TTC549 (cell line): ENCODE results near the gene JPH3.
"Not testable (repeated sequence)": the region's sequence is repeated elsewhere in the genome, so short reads cannot be mapped to it uniquely, and the experiment has no call there.

Experiments
- FAIRE-seq: peaks from 2 replicates; lab custom pipeline; 2012; peaks lifted over from hg19 to GRCh38; lab: Jason Lieb, UNC

The JPH3 gene

GRCh38 chr16:87654826-87655225 lies 52.5 kb downstream of the JPH3 start:
- no peak for FAIRE-seq

GRCh38 chr16:87656328-87656727 lies 54.0 kb downstream of the JPH3 start:
- FAIRE-seq: no peak

- FAIRE-seq: peak; percentile 51
Measured at GRCh38 chr16:87657621-87658192, 55.4 kb downstream of the JPH3 start.

GRCh38 chr16:87658564-87659225 lies 56.4 kb downstream of the JPH3 start:
- FAIRE-seq: no peak

- FAIRE-seq: no peak
Measured at GRCh38 chr16:87661561-87661960, 59.3 kb downstream of the JPH3 start.

GRCh38 chr16:87662254-87663204 lies 60.2 kb downstream of the JPH3 start:
- FAIRE-seq: no peak

- FAIRE-seq: no peak
Measured at GRCh38 chr16:87664792-87665191, 62.5 kb downstream of the JPH3 start.

- FAIRE-seq: no peak
Measured at GRCh38 chr16:87665193-87665592, 62.9 kb downstream of the JPH3 start.

GRCh38 chr16:87666919-87667318 lies 64.6 kb downstream of the JPH3 start:
- no peak for FAIRE-seq

- FAIRE-seq: no peak
Measured at GRCh38 chr16:87667443-87667842, 65.1 kb downstream of the JPH3 start.

GRCh38 chr16:87667946-87668345 lies 65.6 kb downstream of the JPH3 start:
- FAIRE-seq: no peak

GRCh38 chr16:87669672-87670071 lies 67.4 kb downstream of the JPH3 start:
- FAIRE-seq: no peak

- FAIRE-seq: no peak
Measured at GRCh38 chr16:87671221-87671620, 68.9 kb downstream of the JPH3 start.

GRCh38 chr16:87671715-87672270 lies 69.5 kb downstream of the JPH3 start:
- no peak for FAIRE-seq

GRCh38 chr16:87674419-87674818 lies 72.1 kb downstream of the JPH3 start:
- no peak for FAIRE-seq

GRCh38 chr16:87675111-87675719 lies 72.9 kb downstream of the JPH3 start:
- FAIRE-seq: no peak

- no peak for FAIRE-seq
Measured at GRCh38 chr16:87677830-87678229, 75.5 kb downstream of the JPH3 start.

- FAIRE-seq: no peak
Measured at GRCh38 chr16:87678618-87679017, 76.3 kb downstream of the JPH3 start.

- FAIRE-seq: no peak
Measured at GRCh38 chr16:87679593-87680271, 77.4 kb downstream of the JPH3 start.

- FAIRE-seq: no peak
Measured at GRCh38 chr16:87680272-87680644, 78.0 kb downstream of the JPH3 start.

- not testable (repeated sequence) for FAIRE-seq
Measured at GRCh38 chr16:87681051-87681602, 78.8 kb downstream of the JPH3 start.
